Measurements from ENCODE around the gene RNF31. TPM values are rescaled to one million over a fixed set of nuclear protein-coding genes. Genes with fewer than 3 reads are reported as not detected.

The RNF31 gene
- total and polyA plus RNA-seq, 2 of the 13 experiments (the other 11 are each of a cell fraction or from before 2014, with no cell fraction given): 48.2 to 86.8 TPM

- TF ChIP-seq ZNF18 (CRISPR knock-in tag; IDR thresholded peaks at IDR 0.05; ENCODE audit: insufficient replicate concordance) (no peak), ZNF280B (CRISPR knock-in tag; IDR thresholded peaks at IDR 0.05; ENCODE audit: borderline replicate concordance) (peak; percentile 51; the same call in 1 of the 2 replicates), MXD1 (CRISPR knock-in tag; IDR thresholded peaks at IDR 0.05) (0 out of 2 replicates have a peak, but pooled peaks have one; percentile 20), RBFOX2 (IDR thresholded peaks at IDR 0.05; ENCODE audit: low read depth, low read length) (peak; percentile 59), ZNF12 (CRISPR knock-in tag; IDR thresholded peaks at IDR 0.05) (no peak), KLF16 (CRISPR knock-in tag; IDR thresholded peaks at IDR 0.05) (no peak), ZNF547 (CRISPR knock-in tag; IDR thresholded peaks at IDR 0.05) (no peak), ZNF251 (CRISPR knock-in tag; IDR thresholded peaks at IDR 0.05) (no peak), JUND (CRISPR knock-in tag; IDR thresholded peaks at IDR 0.05) (no peak), ZNF782 (CRISPR knock-in tag; IDR thresholded peaks at IDR 0.05; ENCODE audit: borderline replicate concordance) (0 out of 2 replicates have a peak, but pooled peaks have one; percentile 56), ZNF343 (CRISPR knock-in tag; IDR thresholded peaks at IDR 0.05) (no peak), THAP8 (CRISPR knock-in tag; IDR thresholded peaks at IDR 0.05; ENCODE audit: borderline replicate concordance) (no peak), FIP1L1 (IDR thresholded peaks at IDR 0.05; ENCODE audit: borderline replicate concordance, insufficient read depth, low read depth, low read length) (no peak), ZNF790 (CRISPR knock-in tag; IDR thresholded peaks at IDR 0.05; ENCODE audit: borderline replicate concordance) (no peak), ZFP36L1 (CRISPR knock-in tag; IDR thresholded peaks at IDR 0.05) (no peak), HIC2 (CRISPR knock-in tag; IDR thresholded peaks at IDR 0.05; ENCODE audit: low read depth) (no peak), ZFP91 (CRISPR knock-in tag; IDR thresholded peaks at IDR 0.05; ENCODE audit: borderline replicate concordance) (0 out of 2 replicates have a peak, but pooled peaks have one; percentile 21)
These were observed 34.2 kb downstream of the RNF31 start (continued) for GRCh38 chr14:24181371-24182077.

Data from HepG2 (cell line).